Endometrial microvascular endothelial cells (primary cell): ENCODE measurements around the gene CRACR2A. TPM values are rescaled to one million over a fixed set of nuclear protein-coding genes. Genes with fewer than 3 reads are reported as not detected.

ENCODE experiments used
- in situ Hi-C: cut with HindIII; loops from 2 replicates; pipeline ENCODE4 v1.10.0; 2017; ENCODE audit warnings: low sequenced_read_pairs, low pct_unique_long_range_greater_than_20kb; ENCODE audit errors: inconsistent ontology term
- total RNA-seq: library from RNA; depleted of rRNA; stranded (reverse); fragments of >200 nt; gene quantifications from one replicate; pipeline ENCODE4 v1.2.3, GENCODE V29; 2015; ENCODE audit errors: inconsistent ontology term

CRACR2A gene
- total RNA-seq, result 16.0 TPM

- in situ Hi-C loops, result no loop called here
These were observed at the start of gene CRACR2A for GRCh38 chr12:3752741-3753486. Gene CRACR2A (minus strand): TSS chr12:3753109. CDS start chr12:3696999, 56,110 bp downstream.

- in situ Hi-C loops, result no loop called here
These were observed 44.7 kb upstream of the CRACR2A start for GRCh38 chr12:3797531-3798048.

GRCh38 chr12:3795492-3796133, 42.7 kb upstream of the CRACR2A start:
- in situ Hi-C loops, result no loop called here

GRCh38 chr12:3795066-3795465, 42.2 kb upstream of the CRACR2A start:
- in situ Hi-C loops, result no loop called here

GRCh38 chr12:3792623-3793288, 39.8 kb upstream of the CRACR2A start:
- in situ Hi-C loops, result no loop called here

GRCh38 chr12:3791256-3791874, 38.5 kb upstream of the CRACR2A start:
- in situ Hi-C loops, result no loop called here

- in situ Hi-C loops, result no loop called here
These were observed 37.7 kb upstream of the CRACR2A start for GRCh38 chr12:3790642-3791041.

GRCh38 chr12:3789838-3790237, 36.9 kb upstream of the CRACR2A start:
- in situ Hi-C loops, result no loop called here

- in situ Hi-C loops, result no loop called here
These were observed 24.4 kb upstream of the CRACR2A start for GRCh38 chr12:3777206-3777809.

- in situ Hi-C loops, result no loop called here
These were observed 22.6 kb upstream of the CRACR2A start for GRCh38 chr12:3775385-3776035.

- in situ Hi-C loops, result no loop called here
These were observed 19.5 kb upstream of the CRACR2A start for GRCh38 chr12:3772380-3772779.

GRCh38 chr12:3771853-3772252, 18.9 kb upstream of the CRACR2A start:
- in situ Hi-C loops, result no loop called here

GRCh38 chr12:3770891-3771290, 18.0 kb upstream of the CRACR2A start:
- in situ Hi-C loops, result no loop called here

- in situ Hi-C loops, result no loop called here
These were observed 16.1 kb upstream of the CRACR2A start for GRCh38 chr12:3768911-3769447.

GRCh38 chr12:3761116-3761735, 8.3 kb upstream of the CRACR2A start:
- in situ Hi-C loops, result no loop called here

GRCh38 chr12:3759878-3760277, 7.0 kb upstream of the CRACR2A start:
- in situ Hi-C loops, result no loop called here

- in situ Hi-C loops, result no loop called here
These were observed 4.4 kb upstream of the CRACR2A start for GRCh38 chr12:3757261-3757660.

GRCh38 chr12:3755898-3756297, 3.0 kb upstream of the CRACR2A start:
- in situ Hi-C loops, result no loop called here
